Cardiac muscle cell (in vitro differentiated cells and primary cell): Measurements from ENCODE around the gene HOXA7. TPM values are rescaled to one million over a fixed set of nuclear protein-coding genes. Genes with fewer than 3 reads are reported as not detected.

ENCODE experiments used
- DNase-seq, 2 donors: peaks; one replicate each; pipeline versions ENCODE4 v3.0.0 to v3.0.0-alpha.2; 2010 to 2017; ENCODE audit warnings: low read depth in 1 of 2, low spot score in 1 of 2
- H3K27ac ChIP-seq: fragments of 200-600 bp; sonication (generic); 2 replicates; pipeline ENCODE4 v1.5.1; 2016
- H3K27me3 ChIP-seq: fragments of 200-600 bp; sonication (generic); 2 replicates; pipeline ENCODE4 v1.6.0; 2016; ENCODE audit warnings: control low read depth
- H3K36me3 ChIP-seq: fragments of 200-600 bp; sonication (generic); 2 replicates; pipeline ENCODE4 v1.5.1; 2016; ENCODE audit warnings: control low read depth
- H3K4me1 ChIP-seq: fragments of 200-600 bp; sonication (generic); 2 replicates; pipeline ENCODE4 v1.8.1; 2017; ENCODE audit warnings: low read depth, mild to moderate bottlenecking, mixed run types
- H3K4me3 ChIP-seq: fragments of 200-600 bp; sonication (generic); 2 replicates; pipeline ENCODE4 v1.5.1; 2016; ENCODE audit warnings: mild to moderate bottlenecking
- H3K9me3 ChIP-seq: fragments of 200-600 bp; sonication (generic); 2 replicates; pipeline ENCODE4 v1.5.1; 2017; ENCODE audit warnings: low read depth, mild to moderate bottlenecking, control low read depth
- CTCF ChIP-seq: IDR thresholded peaks from 2 replicates; pipeline ENCODE4 v1.5.1; 2012; ENCODE audit warnings: low read depth, mild to moderate bottlenecking, low read length
- polyA plus RNA-seq: library from polyadenylated mRNA; unstranded; fragments of >200 nt; fragmentation: Nextera tagmentation; extraction: Ambion mirVana; gene quantifications from 2 replicates; pipeline ENCODE4 v1.2.1, GENCODE V29; 2016
- total RNA-seq: library from RNA; depleted of rRNA; stranded (reverse); fragments of >200 nt; gene quantifications from 2 replicates; pipeline ENCODE4 v1.2.3, GENCODE V29; 2016

The HOXA7 gene
- total and polyA plus RNA-seq, 2 experiments from 2014 or later = not detected

- Histone ChIP-seq H3K4me3 (peak overlapping the region; percentile 19), H3K9me3 (no peaks in the 10 kb centered on the region), H3K4me1 (peaks cover 4% of the 10 kb centered on the region), H3K27ac (no peak overlapping the region), H3K27me3 (peaks cover 100% of the 10 kb centered on the region), H3K36me3 (no peaks in the 10 kb centered on the region)
- TF ChIP-seq CTCF = no peak
- DNase-seq = no peak
Observed at GRCh38 chr7:27142580-27143022, 13.9 kb downstream of the HOXA7 start.

GRCh38 chr7:27141923-27142579 lies 14.4 kb downstream of the HOXA7 start:
- Histone ChIP-seq H3K9me3 (no peaks in the 10 kb centered on the region), H3K4me3 (no peak overlapping the region), H3K36me3 (no peaks in the 10 kb centered on the region), H3K27me3 (peaks cover 100% of the 10 kb centered on the region), H3K27ac (no peak overlapping the region), H3K4me1 (peaks cover 4% of the 10 kb centered on the region)
- no peak for TF ChIP-seq CTCF
- no peak for DNase-seq

- H3K27ac ChIP-seq = no peak overlapping the region
Observed at GRCh38 chr7:27141137-27141922, 15.1 kb downstream of the HOXA7 start.

GRCh38 chr7:27140126-27140857 lies 16.2 kb downstream of the HOXA7 start:
- Histone ChIP-seq H3K27ac (no peak overlapping the region), H3K4me1 (peaks cover 4% of the 10 kb centered on the region), H3K4me3 (no peak overlapping the region), H3K9me3 (no peaks in the 10 kb centered on the region), H3K27me3 (peaks cover 100% of the 10 kb centered on the region), H3K36me3 (no peaks in the 10 kb centered on the region)
- TF ChIP-seq CTCF = no peak
- no peak for DNase-seq

More at GRCh38 chr7:27141137-27141922, 15.1 kb downstream of the HOXA7 start:
- no peak overlapping the region for H3K4me3 ChIP-seq
- no peak for DNase-seq
- H3K27me3 ChIP-seq = peaks cover 100% of the 10 kb centered on the region
- TF ChIP-seq CTCF = no peak
- no peaks in the 10 kb centered on the region for H3K36me3 ChIP-seq
- H3K9me3 ChIP-seq = no peaks in the 10 kb centered on the region
- H3K4me1 ChIP-seq = peaks cover 4% of the 10 kb centered on the region

GRCh38 chr7:27139334-27140125 lies 16.9 kb downstream of the HOXA7 start:
- H3K27me3 ChIP-seq = peaks cover 100% of the 10 kb centered on the region
- H3K27ac ChIP-seq = no peak overlapping the region
- peak overlapping the region; percentile 9 for H3K4me3 ChIP-seq
- no peaks in the 10 kb centered on the region for H3K36me3 ChIP-seq
- TF ChIP-seq CTCF = no peak
- H3K9me3 ChIP-seq = no peaks in the 10 kb centered on the region
- H3K4me1 ChIP-seq = peaks cover 4% of the 10 kb centered on the region
- no peak for DNase-seq
